ENCODE results near the gene MPG. TPM values are rescaled to one million over a fixed set of nuclear protein-coding genes. Genes with fewer than 3 reads are reported as not detected.
"Not testable (repeated sequence)": the region's sequence is repeated elsewhere in the genome, so short reads cannot be mapped to it uniquely, and the experiment has no call there.

The MPG gene, protein sequence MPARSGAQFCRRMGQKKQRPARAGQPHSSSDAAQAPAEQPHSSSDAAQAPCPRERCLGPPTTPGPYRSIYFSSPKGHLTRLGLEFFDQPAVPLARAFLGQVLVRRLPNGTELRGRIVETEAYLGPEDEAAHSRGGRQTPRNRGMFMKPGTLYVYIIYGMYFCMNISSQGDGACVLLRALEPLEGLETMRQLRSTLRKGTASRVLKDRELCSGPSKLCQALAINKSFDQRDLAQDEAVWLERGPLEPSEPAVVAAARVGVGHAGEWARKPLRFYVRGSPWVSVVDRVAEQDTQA
- total RNA-seq (2014; rRNA removed; shearing (Covaris generic)): 119 and 126 TPM in 2 replicates
- total RNA-seq (2022): 54.2 and 58.1 TPM in 2 replicates
- percentile 53 among the genes with signal in this experiment for Bru-seq, nascent RNA
- BruChase-seq, experiment 1, labeled RNA remaining after a 6-hour chase: percentile 63 among the genes with signal in this experiment
- percentile 57 among the genes with signal in this experiment for BruChase-seq, experiment 2, labeled RNA remaining after a 2-hour chase
- long read RNA-seq, transcript MPG-202 (4 exons, 1,205 nt): major isoform, 60 of 86 reads
- long read RNA-seq, partial matches to known transcripts: 14 of 86 reads
- long read RNA-seq, other reads (novel, unspliced or antisense): 8 of 86 reads

DNA sequence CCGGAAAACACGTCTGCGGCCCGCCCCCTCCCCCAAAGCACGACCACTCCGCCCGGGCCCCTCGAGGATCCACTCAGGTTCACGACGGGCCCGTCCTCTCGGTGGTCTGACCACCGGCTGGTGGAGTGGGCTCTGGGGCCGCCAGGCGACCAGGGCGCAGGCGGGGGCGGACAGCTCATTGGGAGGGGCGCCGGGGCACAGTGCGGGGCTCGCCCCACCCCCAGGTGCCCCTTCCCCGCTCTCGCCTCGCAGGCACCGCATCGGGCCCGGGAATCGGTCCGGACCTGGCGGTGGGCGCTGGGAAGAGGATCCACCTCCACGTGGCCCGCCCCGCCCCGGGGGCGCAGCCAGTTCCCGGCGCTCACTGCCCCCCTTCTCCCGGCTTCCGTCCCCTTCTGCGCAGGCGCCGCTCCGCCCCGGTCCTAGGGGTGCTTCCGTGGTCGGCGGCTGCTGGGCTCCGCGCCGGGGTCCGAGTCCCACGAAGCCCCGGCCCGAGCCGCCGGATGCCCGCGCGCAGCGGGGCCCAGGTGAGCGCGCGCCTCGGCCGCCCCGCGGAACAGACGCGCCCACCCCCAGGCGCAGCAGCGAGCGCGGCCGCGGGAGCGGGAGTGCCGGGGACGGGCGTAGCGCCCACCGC, at the start of gene MPG:
Gene MPG, plus strand, starts transcription at position 419 of the 637 bp plus-strand sequence. Its CDS starts 85 bp downstream, at position 504.
- ChIA-PET CTCF (ENCODE audit: unreplicated experiment) (no interaction called here), POLR2A (interaction anchor here (0.6 kb wide), 1 partner anchor 454 kb away, joined by 3 read pairs; no protein-coding TSS in a partner anchor)
- H3K4me2 ChIP-seq (ENCODE audit: low read length): peak within 1 kb of the TSS; percentile 92
- peak within 1 kb of the TSS; percentile 86 for H3K4me3 ChIP-seq (ENCODE audit: low read depth, low read length, poor library complexity, severe bottlenecking)
- H3K79me2 ChIP-seq (ENCODE audit: insufficient read depth, low read depth, low read length): no peaks in the 10 kb centered on the region
- peak; percentile 88 for DNase-seq (ENCODE audit: low spot score)
- H3K9me3 ChIP-seq (ENCODE audit: low read length): no peaks in the 10 kb centered on the region
- H3K27ac ChIP-seq (ENCODE audit: low read depth, low read length, poor library complexity, severe bottlenecking): peak within 1 kb of the TSS; percentile 35
- H3K4me1 ChIP-seq (ENCODE audit: insufficient read depth, low read length, poor library complexity, severe bottlenecking): peaks cover 29% of the 10 kb centered on the region
- H3K9me2 ChIP-seq (ENCODE audit: insufficient read depth, low read length): no peaks in the 10 kb centered on the region
- BruUV-seq (replicated peaks): no TSS peak
- TF ChIP-seq, protein P1, sequence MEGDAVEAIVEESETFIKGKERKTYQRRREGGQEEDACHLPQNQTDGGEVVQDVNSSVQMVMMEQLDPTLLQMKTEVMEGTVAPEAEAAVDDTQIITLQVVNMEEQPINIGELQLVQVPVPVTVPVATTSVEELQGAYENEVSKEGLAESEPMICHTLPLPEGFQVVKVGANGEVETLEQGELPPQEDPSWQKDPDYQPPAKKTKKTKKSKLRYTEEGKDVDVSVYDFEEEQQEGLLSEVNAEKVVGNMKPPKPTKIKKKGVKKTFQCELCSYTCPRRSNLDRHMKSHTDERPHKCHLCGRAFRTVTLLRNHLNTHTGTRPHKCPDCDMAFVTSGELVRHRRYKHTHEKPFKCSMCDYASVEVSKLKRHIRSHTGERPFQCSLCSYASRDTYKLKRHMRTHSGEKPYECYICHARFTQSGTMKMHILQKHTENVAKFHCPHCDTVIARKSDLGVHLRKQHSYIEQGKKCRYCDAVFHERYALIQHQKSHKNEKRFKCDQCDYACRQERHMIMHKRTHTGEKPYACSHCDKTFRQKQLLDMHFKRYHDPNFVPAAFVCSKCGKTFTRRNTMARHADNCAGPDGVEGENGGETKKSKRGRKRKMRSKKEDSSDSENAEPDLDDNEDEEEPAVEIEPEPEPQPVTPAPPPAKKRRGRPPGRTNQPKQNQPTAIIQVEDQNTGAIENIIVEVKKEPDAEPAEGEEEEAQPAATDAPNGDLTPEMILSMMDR (conservative IDR thresholded peaks at IDR 0.05; ENCODE audit: low read length): no peak
- peaks cover 3% of the 10 kb centered on the region; the same call in 1 of the 2 replicates for H3K36me3 ChIP-seq (ENCODE audit: insufficient read depth, low read length)
- peak within 1 kb of the TSS; percentile 70; the same call in 1 of the 2 replicates for H2AFZ ChIP-seq (ENCODE audit: low read length)
- H4K20me1 ChIP-seq (ENCODE audit: insufficient read depth, low read length): no peaks in the 10 kb centered on the region
- intact Hi-C loops (cut with micrococcal nuclease; ENCODE audit: unreplicated experiment): loop anchor here (2.0 kb wide), 1 partner anchor 25 kb away; the partner anchor contains the start of genes POLR3K and SNRNP25

DNA sequence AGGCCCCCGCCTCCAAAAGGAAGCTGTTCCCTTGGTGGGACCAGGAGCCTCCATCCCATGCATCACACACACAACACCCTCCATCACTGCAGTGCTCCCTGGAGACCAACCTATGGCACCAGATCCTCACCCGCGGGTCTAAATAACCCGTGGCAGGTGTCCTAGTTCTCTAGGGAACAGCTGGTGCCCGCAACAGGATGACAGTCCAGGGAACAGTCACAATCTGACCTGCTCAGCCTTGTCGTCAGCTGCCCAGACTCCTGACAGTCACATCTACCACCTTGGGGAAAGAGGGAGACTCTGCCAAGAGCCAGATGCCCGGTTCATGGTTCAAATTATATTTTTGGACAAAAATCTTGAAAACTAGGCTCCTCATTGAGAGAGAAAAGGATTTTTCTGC, 47.4 kb upstream of the MPG start:
- intact Hi-C loops (cut with micrococcal nuclease; ENCODE audit: unreplicated experiment); CTCF ChIA-PET (ENCODE audit: unreplicated experiment); H3K4me2 ChIP-seq (ENCODE audit: low read length); H3K27ac ChIP-seq (ENCODE audit: low read depth, low read length, poor library complexity, severe bottlenecking); H3K9me2 ChIP-seq (ENCODE audit: insufficient read depth, low read length); H4K20me1 ChIP-seq (ENCODE audit: insufficient read depth, low read length); H3K4me3 ChIP-seq (ENCODE audit: low read depth, low read length, poor library complexity, severe bottlenecking); H3K79me2 ChIP-seq (ENCODE audit: insufficient read depth, low read depth, low read length); POLR2A ChIA-PET; DNase-seq (ENCODE audit: low spot score); H3K4me1 ChIP-seq (ENCODE audit: insufficient read depth, low read length, poor library complexity, severe bottlenecking); BruUV-seq (replicated peaks); H2AFZ ChIP-seq (ENCODE audit: low read length); H3K9me3 ChIP-seq (ENCODE audit: low read length): not testable (repeated sequence)
- H3K36me3 ChIP-seq (ENCODE audit: insufficient read depth, low read length): peaks cover 21% of the 10 kb centered on the region

DNA sequence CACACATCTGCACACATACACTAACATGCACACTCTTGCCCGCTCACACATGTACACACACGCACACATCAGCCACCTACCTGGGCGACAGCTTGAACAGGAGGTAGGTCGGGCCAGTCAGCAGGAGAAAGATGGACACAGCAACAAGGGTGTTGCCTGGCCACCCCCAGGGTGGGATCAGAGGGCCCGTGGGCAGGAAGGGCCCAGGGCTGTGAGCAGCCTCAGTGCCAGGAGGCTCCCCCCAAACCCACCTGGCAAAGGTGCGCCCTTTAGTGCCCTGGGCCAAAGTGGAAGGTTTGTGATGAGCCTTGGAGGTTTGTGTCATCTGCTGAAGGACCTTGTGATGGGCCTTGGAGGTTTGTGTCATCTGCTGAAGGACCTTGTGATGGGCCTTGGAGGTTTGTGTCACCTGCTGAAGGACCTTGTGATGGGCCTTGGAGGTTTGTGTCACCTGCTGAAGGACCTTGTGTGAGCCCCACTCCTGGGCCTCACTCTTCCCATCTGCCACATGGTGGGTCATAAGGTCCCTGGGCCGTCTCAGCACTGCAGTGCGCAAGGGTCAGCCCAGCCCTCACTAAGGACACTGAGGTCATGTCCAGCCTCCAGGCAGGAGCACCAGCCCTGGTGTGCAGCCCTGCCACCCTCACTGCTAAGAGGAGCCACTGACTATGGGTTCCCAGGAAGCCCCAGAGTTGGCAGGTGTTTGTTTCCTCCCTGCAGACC, 44.7 kb upstream of the MPG start:
- H3K4me3 ChIP-seq (ENCODE audit: low read depth, low read length, poor library complexity, severe bottlenecking); H3K4me1 ChIP-seq (ENCODE audit: insufficient read depth, low read length, poor library complexity, severe bottlenecking); CTCF ChIA-PET (ENCODE audit: unreplicated experiment): not testable (repeated sequence)

More for the DNA sequence above, 44.7 kb upstream of the MPG start:
- H3K9me2 ChIP-seq (ENCODE audit: insufficient read depth, low read length); H3K79me2 ChIP-seq (ENCODE audit: insufficient read depth, low read depth, low read length); POLR2A ChIA-PET; H2AFZ ChIP-seq (ENCODE audit: low read length); BruUV-seq (replicated peaks); intact Hi-C loops (cut with micrococcal nuclease; ENCODE audit: unreplicated experiment); H3K27ac ChIP-seq (ENCODE audit: low read depth, low read length, poor library complexity, severe bottlenecking); H3K4me2 ChIP-seq (ENCODE audit: low read length); H4K20me1 ChIP-seq (ENCODE audit: insufficient read depth, low read length); DNase-seq (ENCODE audit: low spot score); H3K9me3 ChIP-seq (ENCODE audit: low read length): not testable (repeated sequence)
- peaks cover 45% of the 10 kb centered on the region for H3K36me3 ChIP-seq (ENCODE audit: insufficient read depth, low read length)
